SK-N-SH (cell line): Measurements from ENCODE around the gene PFKM. TPM values are rescaled to one million over a fixed set of nuclear protein-coding genes. Genes with fewer than 3 reads are reported as not detected.
A peak's percentile ranks its signal among the peaks of the same experiment; 100 is the strongest.

Experiments
- CTCF ChIA-PET: fragments of 300-600, 350-600 bp; formaldehyde crosslinking; extraction: SDS; loops from one replicate; lab custom pipeline; 2021; lab: Yijun Ruan, JAX
- POLR2A ChIA-PET: fragments of 350-600 bp; sonication (Branson Sonifier 250); formaldehyde crosslinking; extraction: SDS; loops from one replicate; lab custom pipeline; 2020; ENCODE audit warnings: antibody characterized with exemption, inconsistent platforms; lab: Yijun Ruan, JAX
- DNase-seq: peaks from one replicate; pipeline ENCODE4 v3.0.0; 2012
- H2AFZ ChIP-seq: fragments of 200-600 bp; sonication (generic); 2 replicates; pipeline ENCODE4 v1.8.1; 2016; ENCODE audit warnings: antibody characterized with exemption, mild to moderate bottlenecking, low read depth
- H3F3A ChIP-seq: fragments of 200-600 bp; sonication (generic); replicated peaks from 2 replicates; pipeline ENCODE3; 2016; ENCODE audit warnings: antibody characterized with exemption, mild to moderate bottlenecking; ENCODE audit not compliant: insufficient read depth
- H3K27ac ChIP-seq, 2 experiments: fragments of 200-500 bp in 1 of 2; fragments of 200-600 bp in 1 of 2; sonication (Bioruptor generic) in 1 of 2; sonication (generic), shearing (Covaris generic) in 1 of 2; 2 replicates each; pipeline versions ENCODE4 v1.5.1 to v1.6.1; 2014 to 2016; ENCODE audit warnings: low read depth in 2 of 2, inconsistent platforms in 1 of 2, low read length in 1 of 2, mild to moderate bottlenecking in 1 of 2, mixed read lengths in 1 of 2
- H3K27me3 ChIP-seq: fragments of 200-600 bp; sonication (generic), shearing (Covaris generic); 2 replicates; pipeline ENCODE4 v1.6.1; 2016; ENCODE audit warnings: mixed run types; ENCODE audit not compliant: insufficient read depth
- H3K36me3 ChIP-seq, 2 experiments: fragments of 200-500 bp in 1 of 2; fragments of 200-600 bp in 1 of 2; sonication (Bioruptor generic) in 1 of 2; sonication (generic) in 1 of 2; replicated peaks in 1 of 2; 2 replicates each; pipeline versions ENCODE3 to v1.5.1; 2014 to 2016; ENCODE audit warnings: low read length in 1 of 2, mild to moderate bottlenecking in 1 of 2; ENCODE audit not compliant: insufficient read depth in 2 of 2, control insufficient read depth in 1 of 2
- H3K4me1 ChIP-seq, 2 experiments: fragments of 200-500 bp in 1 of 2; fragments of 200-600 bp in 1 of 2; sonication (Bioruptor generic) in 1 of 2; sonication (generic), shearing (Covaris generic) in 1 of 2; 2 replicates each; pipeline versions ENCODE4 v1.5.1 to v1.6.1; 2014 to 2016; ENCODE audit warnings: low read depth in 1 of 2, low read length in 1 of 2, mixed run types in 1 of 2; ENCODE audit not compliant: insufficient read depth in 2 of 2, control insufficient read depth in 1 of 2
- H3K4me2 ChIP-seq: fragments of 200-600 bp; sonication (generic), shearing (Covaris generic); 2 replicates; pipeline ENCODE4 v1.6.1; 2017; ENCODE audit warnings: mixed run types
- H3K4me3 ChIP-seq, 2 experiments: fragments of 200-500 bp in 1 of 2; fragments of 200-600 bp in 1 of 2; sonication (Bioruptor generic) in 1 of 2; sonication (generic), shearing (Covaris generic) in 1 of 2; 2 replicates each; pipeline versions ENCODE4 v1.5.1 to v1.8.1; 2014 to 2016; ENCODE audit warnings: low read depth in 2 of 2, inconsistent platforms in 1 of 2, low read length in 1 of 2, mild to moderate bottlenecking in 1 of 2, mixed read lengths in 1 of 2, moderate library complexity in 1 of 2
- H3K79me2 ChIP-seq: fragments of 200-600 bp; sonication (generic); 2 replicates; pipeline ENCODE4 v1.8.1; 2017; ENCODE audit warnings: mild to moderate bottlenecking; ENCODE audit not compliant: insufficient read depth
- H3K9ac ChIP-seq: fragments of 200-600 bp; sonication (generic); 2 replicates; pipeline ENCODE4 v1.6.1; 2017; ENCODE audit warnings: mixed run types
- H3K9me2 ChIP-seq: fragments of 200-600 bp; sonication (generic); 2 replicates; pipeline ENCODE4 v1.6.1; 2017; ENCODE audit warnings: mixed run types
- H3K9me3 ChIP-seq: fragments of 200-600 bp; sonication (generic); 2 replicates; pipeline ENCODE4 v1.6.1; 2017; ENCODE audit warnings: mixed run types, mild to moderate bottlenecking, moderate library complexity
- H4K20me1 ChIP-seq: fragments of 200-600 bp; sonication (generic); 2 replicates; pipeline ENCODE4 v1.6.1; 2017; ENCODE audit warnings: mild to moderate bottlenecking, mixed run types; ENCODE audit not compliant: insufficient read depth
- EZH2phosphoT487 ChIP-seq: fragments of 200-600 bp; sonication (generic); IDR thresholded peaks from 2 replicates; pipeline ENCODE4 v1.6.1; 2017; ENCODE audit warnings: low read depth, mixed run types, mild to moderate bottlenecking, antibody characterized with exemption, moderate library complexity, borderline replicate concordance
- FOSL2 ChIP-seq: IDR thresholded peaks from 2 replicates; pipeline ENCODE4 v1.4.0; 2012; ENCODE audit warnings: low read depth, mild to moderate bottlenecking, moderate library complexity, borderline replicate concordance
- FOXJ3 ChIP-seq: sonication (generic); formaldehyde crosslinking; IDR thresholded peaks from 2 replicates; pipeline ENCODE4 v1.5.1; 2020; ENCODE audit warnings: mild to moderate bottlenecking, missing genetic modification reagents
- FOXM1 ChIP-seq: IDR thresholded peaks from 2 replicates; pipeline ENCODE4 v1.4.0; 2012; ENCODE audit warnings: low read depth, mild to moderate bottlenecking
- GATA2 ChIP-seq: sonication (generic); formaldehyde crosslinking; IDR thresholded peaks from 2 replicates; pipeline ENCODE4 v1.5.0; 2020; ENCODE audit warnings: mild to moderate bottlenecking, missing genetic modification reagents
- MEF2A ChIP-seq: IDR thresholded peaks from 2 replicates; pipeline ENCODE4 v1.4.0; 2012; ENCODE audit warnings: low read depth, borderline replicate concordance
- POLR2AphosphoS5 ChIP-seq: IDR thresholded peaks from 2 replicates; pipeline ENCODE4 v1.6.1; 2012; ENCODE audit warnings: low read depth, low read length
- RCOR1 ChIP-seq: fragments of 150-350 bp; IDR thresholded peaks from 2 replicates; pipeline ENCODE4 v1.6.1; 2017; ENCODE audit warnings: antibody characterized with exemption, low read length
- RXRA ChIP-seq: IDR thresholded peaks from 2 replicates; pipeline ENCODE4 v1.4.0; 2012; ENCODE audit warnings: low read depth, mild to moderate bottlenecking, borderline replicate concordance
- SIN3A ChIP-seq: IDR thresholded peaks from 2 replicates; pipeline ENCODE4 v1.6.1; 2012; ENCODE audit warnings: low read depth, mild to moderate bottlenecking, low read length, moderate library complexity, borderline replicate concordance
- YY1 ChIP-seq: IDR thresholded peaks from 2 replicates; pipeline ENCODE4 v1.4.0; 2012; ENCODE audit warnings: low read depth, mild to moderate bottlenecking
- WGBS: methylation state at CpG from one replicate; pipeline ENCODE4 v1.1.6; 2017; ENCODE audit warnings: low lambda C conversion rate; 5-methylcytosine and 5-hydroxymethylcytosine counted together
- polyA plus RNA-seq, 3 experiments: library from polyadenylated mRNA; depleted of rRNA; stranded (reverse); fragments of >200 nt; gene quantifications; 2 replicates each; pipeline ENCODE4 v1.2.3, GENCODE V29; 2012
- TF ChIP-seq, protein P1 (sequence below): IDR thresholded peaks from 2 replicates; pipeline ENCODE4; 2012
- TF ChIP-seq, protein P2 (sequence below): IDR thresholded peaks from 2 replicates; pipeline ENCODE4 v1.4.0; 2012; ENCODE audit warnings: low read depth, borderline replicate concordance
- TF ChIP-seq, protein P3 (sequence below): IDR thresholded peaks from 2 replicates; pipeline ENCODE4 v1.6.1; 2012; ENCODE audit warnings: mild to moderate bottlenecking, low read depth, low read length, moderate library complexity

PFKM gene
- polyA plus RNA-seq, 1 of the 3 experiments (the other 2 are of a cell fraction) = 85.0 TPM

DNA sequence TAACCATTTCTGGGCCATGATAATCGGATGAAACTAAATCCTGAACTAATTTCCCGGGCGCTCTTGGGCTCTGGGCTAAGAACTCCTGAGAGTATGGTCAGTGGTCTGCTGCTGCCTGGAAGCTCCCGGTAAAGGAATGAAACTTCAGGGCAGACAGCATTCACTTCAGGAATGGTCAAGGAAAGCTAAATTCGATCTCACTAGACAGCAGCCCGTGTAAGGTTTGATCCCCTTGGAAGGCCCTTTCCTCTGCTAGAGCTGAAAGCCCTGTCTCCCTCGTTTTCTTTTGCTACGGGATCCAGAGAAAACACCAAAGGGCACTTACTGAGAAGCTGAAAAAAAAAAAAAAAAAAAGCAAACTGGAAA, 37.5 kb downstream of the PFKM start:
- H3K4me2 ChIP-seq = peak overlapping the region; percentile 75
- no peaks in the 10 kb centered on the region for H3K9me3 ChIP-seq
- DNase-seq = no peak
- ChIA-PET POLR2A (interaction anchor here (1.4 to 1.9 kb wide), 3 partner anchors 26 to 51 kb away, joined by 5 to 11 read pairs (median 8); partner anchors contain the start of genes CCDC184, PFKM and SENP1), CTCF (interaction anchor here (1.0 to 4.1 kb wide), 13 partner anchors 8 to 461 kb away, joined by 3 to 18 read pairs (median 5); partner anchors contain the start of gene TMEM106C)
- H3K27me3 ChIP-seq = no peaks in the 10 kb centered on the region
- H3K27ac ChIP-seq = peak overlapping the region; percentile 59 to 69; a peak in 1 of 4 replicates
- H4K20me1 ChIP-seq = no peaks in the 10 kb centered on the region
- peak overlapping the region; percentile 91 to 97 for H3K4me3 ChIP-seq
- 6% methylated on average over 8 of the region's 8 CpGs for WGBS
- H3K36me3 ChIP-seq = peaks cover 4 to 17% of the 10 kb centered on the region in 2 experiments
- H3F3A ChIP-seq = peaks cover 3% of the 10 kb centered on the region
- H3K9me2 ChIP-seq = no peaks in the 10 kb centered on the region
- peak overlapping the region; percentile 61 for H3K9ac ChIP-seq
- peaks cover 0 to 8% of the 10 kb centered on the region in 2 experiments; a peak in 2 of 4 replicates for H3K4me1 ChIP-seq
- peaks cover 22% of the 10 kb centered on the region for H3K79me2 ChIP-seq
- H2AFZ ChIP-seq = peak overlapping the region; percentile 99; the same call in 1 of the 2 replicates
- TF ChIP-seq SIN3A (no peak), FOXJ3 (CRISPR knock-in tag) (no peak), RXRA (no peak), FOSL2 (no peak), POLR2AphosphoS5 (no peak), FOXM1 (no peak), MEF2A (no peak), YY1 (no peak), EZH2phosphoT487 (no peak), GATA2 (CRISPR knock-in tag) (no peak), RCOR1 (no peak)
- TF ChIP-seq, protein P1, sequence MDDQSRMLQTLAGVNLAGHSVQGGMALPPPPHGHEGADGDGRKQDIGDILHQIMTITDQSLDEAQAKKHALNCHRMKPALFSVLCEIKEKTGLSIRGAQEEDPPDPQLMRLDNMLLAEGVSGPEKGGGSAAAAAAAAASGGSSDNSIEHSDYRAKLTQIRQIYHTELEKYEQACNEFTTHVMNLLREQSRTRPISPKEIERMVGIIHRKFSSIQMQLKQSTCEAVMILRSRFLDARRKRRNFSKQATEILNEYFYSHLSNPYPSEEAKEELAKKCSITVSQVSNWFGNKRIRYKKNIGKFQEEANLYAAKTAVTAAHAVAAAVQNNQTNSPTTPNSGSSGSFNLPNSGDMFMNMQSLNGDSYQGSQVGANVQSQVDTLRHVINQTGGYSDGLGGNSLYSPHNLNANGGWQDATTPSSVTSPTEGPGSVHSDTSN = no peak
- TF ChIP-seq, protein P2, sequence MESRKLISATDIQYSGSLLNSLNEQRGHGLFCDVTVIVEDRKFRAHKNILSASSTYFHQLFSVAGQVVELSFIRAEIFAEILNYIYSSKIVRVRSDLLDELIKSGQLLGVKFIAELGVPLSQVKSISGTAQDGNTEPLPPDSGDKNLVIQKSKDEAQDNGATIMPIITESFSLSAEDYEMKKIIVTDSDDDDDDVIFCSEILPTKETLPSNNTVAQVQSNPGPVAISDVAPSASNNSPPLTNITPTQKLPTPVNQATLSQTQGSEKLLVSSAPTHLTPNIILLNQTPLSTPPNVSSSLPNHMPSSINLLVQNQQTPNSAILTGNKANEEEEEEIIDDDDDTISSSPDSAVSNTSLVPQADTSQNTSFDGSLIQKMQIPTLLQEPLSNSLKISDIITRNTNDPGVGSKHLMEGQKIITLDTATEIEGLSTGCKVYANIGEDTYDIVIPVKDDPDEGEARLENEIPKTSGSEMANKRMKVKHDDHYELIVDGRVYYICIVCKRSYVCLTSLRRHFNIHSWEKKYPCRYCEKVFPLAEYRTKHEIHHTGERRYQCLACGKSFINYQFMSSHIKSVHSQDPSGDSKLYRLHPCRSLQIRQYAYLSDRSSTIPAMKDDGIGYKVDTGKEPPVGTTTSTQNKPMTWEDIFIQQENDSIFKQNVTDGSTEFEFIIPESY = no peak
- TF ChIP-seq, protein P3, sequence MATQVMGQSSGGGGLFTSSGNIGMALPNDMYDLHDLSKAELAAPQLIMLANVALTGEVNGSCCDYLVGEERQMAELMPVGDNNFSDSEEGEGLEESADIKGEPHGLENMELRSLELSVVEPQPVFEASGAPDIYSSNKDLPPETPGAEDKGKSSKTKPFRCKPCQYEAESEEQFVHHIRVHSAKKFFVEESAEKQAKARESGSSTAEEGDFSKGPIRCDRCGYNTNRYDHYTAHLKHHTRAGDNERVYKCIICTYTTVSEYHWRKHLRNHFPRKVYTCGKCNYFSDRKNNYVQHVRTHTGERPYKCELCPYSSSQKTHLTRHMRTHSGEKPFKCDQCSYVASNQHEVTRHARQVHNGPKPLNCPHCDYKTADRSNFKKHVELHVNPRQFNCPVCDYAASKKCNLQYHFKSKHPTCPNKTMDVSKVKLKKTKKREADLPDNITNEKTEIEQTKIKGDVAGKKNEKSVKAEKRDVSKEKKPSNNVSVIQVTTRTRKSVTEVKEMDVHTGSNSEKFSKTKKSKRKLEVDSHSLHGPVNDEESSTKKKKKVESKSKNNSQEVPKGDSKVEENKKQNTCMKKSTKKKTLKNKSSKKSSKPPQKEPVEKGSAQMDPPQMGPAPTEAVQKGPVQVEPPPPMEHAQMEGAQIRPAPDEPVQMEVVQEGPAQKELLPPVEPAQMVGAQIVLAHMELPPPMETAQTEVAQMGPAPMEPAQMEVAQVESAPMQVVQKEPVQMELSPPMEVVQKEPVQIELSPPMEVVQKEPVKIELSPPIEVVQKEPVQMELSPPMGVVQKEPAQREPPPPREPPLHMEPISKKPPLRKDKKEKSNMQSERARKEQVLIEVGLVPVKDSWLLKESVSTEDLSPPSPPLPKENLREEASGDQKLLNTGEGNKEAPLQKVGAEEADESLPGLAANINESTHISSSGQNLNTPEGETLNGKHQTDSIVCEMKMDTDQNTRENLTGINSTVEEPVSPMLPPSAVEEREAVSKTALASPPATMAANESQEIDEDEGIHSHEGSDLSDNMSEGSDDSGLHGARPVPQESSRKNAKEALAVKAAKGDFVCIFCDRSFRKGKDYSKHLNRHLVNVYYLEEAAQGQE = no peak
